GM23338 (cell line): ENCODE data around the gene ANTXR2. TPM values are rescaled to one million over a fixed set of nuclear protein-coding genes. Genes with fewer than 3 reads are reported as not detected.
"Not testable (repeated sequence)": the region's sequence is repeated elsewhere in the genome, so short reads cannot be mapped to it uniquely, and the experiment has no call there.

ENCODE experiments used
- ATAC-seq: fragments of 200-7000 bp; cut with Tn5 transposase; 3 replicates; pipeline ENCODE4 v1.9.1; 2020
- DNase-seq: peaks from one replicate; pipeline ENCODE4 v3.0.0-alpha.2; 2015; ENCODE audit warnings: low spot score
- H2AFZ ChIP-seq: fragments of 200-600 bp; sonication (generic); 2 replicates; pipeline ENCODE4 v1.8.0; 2016; ENCODE audit warnings: antibody characterized with exemption, mild to moderate bottlenecking, moderate library complexity
- H3F3A ChIP-seq: fragments of 200-600 bp; sonication (generic); replicated peaks from 2 replicates; pipeline ENCODE4 v1.8.0; 2017; ENCODE audit warnings: antibody characterized with exemption, mixed run types, low read depth
- H3K27ac ChIP-seq: fragments of 200-600 bp; sonication (generic); 2 replicates; pipeline ENCODE4 v1.6.1; 2016; ENCODE audit warnings: low read depth
- H3K27me3 ChIP-seq: fragments of 200-600 bp; sonication (generic); 2 replicates; pipeline ENCODE4 v1.8.0; 2016; ENCODE audit warnings: mild to moderate bottlenecking, mixed run types, moderate library complexity; ENCODE audit not compliant: insufficient read depth
- H3K36me3 ChIP-seq: fragments of 200-600 bp; sonication (generic); 2 replicates; pipeline ENCODE4 v1.8.0; 2016; ENCODE audit warnings: mild to moderate bottlenecking; ENCODE audit not compliant: insufficient read depth
- H3K4me1 ChIP-seq: fragments of 200-600 bp; sonication (generic); 2 replicates; pipeline ENCODE4 v1.8.0; 2016; ENCODE audit warnings: mild to moderate bottlenecking, moderate library complexity; ENCODE audit not compliant: insufficient read depth
- H3K4me2 ChIP-seq: fragments of 200-600 bp; sonication (generic); 2 replicates; pipeline ENCODE4 v1.7.1; 2017; ENCODE audit warnings: mixed run types
- H3K4me3 ChIP-seq: fragments of 200-600 bp; sonication (generic); 2 replicates; pipeline ENCODE4 v1.6.1; 2016; ENCODE audit warnings: mixed run types
- H3K79me2 ChIP-seq: fragments of 200-600 bp; sonication (generic); replicated peaks from 2 replicates; pipeline ENCODE4 v1.8.0; 2017; ENCODE audit warnings: mild to moderate bottlenecking; ENCODE audit not compliant: insufficient read depth
- H3K9me2 ChIP-seq: fragments of 200-600 bp; sonication (generic); 2 replicates; pipeline ENCODE4 v1.8.0; 2017; ENCODE audit not compliant: insufficient read depth
- H4K20me1 ChIP-seq: fragments of 200-600 bp; sonication (generic); replicated peaks from 2 replicates; pipeline ENCODE4 v1.8.0; 2017; ENCODE audit warnings: mild to moderate bottlenecking; ENCODE audit not compliant: insufficient read depth
- H3K27ac Mint-ChIP-seq: 2 replicates; pipeline ENCODE4 v1.8.0; 2020; ENCODE audit warnings: inconsistent platforms, mild to moderate bottlenecking, moderate library complexity, mixed read lengths
- H3K27me3 Mint-ChIP-seq: 3 replicates; pipeline ENCODE4 v1.8.0; 2022; ENCODE audit warnings: low read depth, mild to moderate bottlenecking, moderate library complexity, mixed read lengths, inconsistent platforms; ENCODE audit not compliant: insufficient read depth, poor library complexity
- H3K36me3 Mint-ChIP-seq: 3 replicates; pipeline ENCODE4 v1.8.0; 2021; ENCODE audit warnings: low read depth, mild to moderate bottlenecking, inconsistent platforms, moderate library complexity, mixed read lengths
- H3K4me1 Mint-ChIP-seq: 3 replicates; pipeline ENCODE4 v1.8.0; 2020; ENCODE audit warnings: mild to moderate bottlenecking, inconsistent platforms, mixed read lengths
- H3K4me3 Mint-ChIP-seq: 3 replicates; pipeline ENCODE4 v1.8.0; 2021; ENCODE audit warnings: moderate library complexity, mild to moderate bottlenecking, inconsistent platforms, mixed read lengths
- H3K9me3 Mint-ChIP-seq: 3 replicates; pipeline ENCODE4 v1.8.0; 2020; ENCODE audit warnings: moderate library complexity, mild to moderate bottlenecking, inconsistent platforms, mixed read lengths
- EZH2 ChIP-seq: fragments of 200-600 bp; sonication (generic); IDR thresholded peaks from one replicate; pipeline ENCODE4 v1.8.0; 2017; ENCODE audit warnings: antibody characterized with exemption, mild to moderate bottlenecking, low read depth; ENCODE audit not compliant: unreplicated experiment
- EZH2phosphoT487 ChIP-seq: fragments of 200-600 bp; sonication (generic); IDR thresholded peaks from one replicate; pipeline ENCODE4 v1.8.1; 2018; ENCODE audit warnings: antibody characterized with exemption; ENCODE audit not compliant: unreplicated experiment
- polyA plus RNA-seq: library from polyadenylated mRNA; unstranded; fragments of >200 nt; fragmentation: Nextera tagmentation; extraction: Ambion mirVana; gene quantifications from 2 replicates; pipeline ENCODE4 v1.2.1, GENCODE V29; 2016
- total RNA-seq: library from RNA; depleted of rRNA; stranded (reverse); fragments of >200 nt; shearing (Covaris generic); gene quantifications from 2 replicates; pipeline ENCODE4 v1.2.3, GENCODE V29; 2014
- TF ChIP-seq, protein P1 (sequence below), 2 experiments: fragments of 200-600 bp in 1 of 2; sonication (generic) in 1 of 2; conservative IDR thresholded peaks; 2 replicates each; pipeline versions ENCODE4 v1.5.1 to v1.6.1; 2016 to 2017; ENCODE audit warnings: antibody characterized with exemption in 2 of 2, low read depth in 2 of 2, mild to moderate bottlenecking in 2 of 2, moderate library complexity in 1 of 2
- TF ChIP-seq, protein P2 (sequence below): IDR thresholded peaks from one replicate; pipeline ENCODE4 v1.6.1; 2018; ENCODE audit warnings: antibody characterized with exemption; ENCODE audit not compliant: unreplicated experiment

ANTXR2 gene
- total and polyA plus RNA-seq, 2 experiments from 2014 or later = 2.0 to 5.3 TPM

DNA sequence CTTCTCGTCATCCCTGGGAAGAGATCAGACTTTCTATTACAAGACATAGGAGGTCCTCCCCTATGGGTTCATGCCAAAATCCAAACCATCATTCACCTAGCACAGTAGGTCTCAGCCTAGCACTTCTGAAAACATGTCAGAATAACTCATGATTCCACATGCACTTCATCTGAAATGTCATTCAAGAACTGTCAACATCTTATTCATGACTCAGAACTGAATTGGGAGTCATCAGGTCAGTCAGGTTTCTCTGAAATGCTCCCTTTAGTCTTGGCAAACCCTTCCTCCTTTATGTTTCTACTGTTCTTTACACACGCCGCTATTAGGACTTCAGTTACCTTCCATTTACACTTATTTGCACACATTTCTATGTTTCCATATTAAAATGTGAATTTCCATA is 67.2 kb downstream of the ANTXR2 start (continued):
- TF ChIP-seq, protein P1, sequence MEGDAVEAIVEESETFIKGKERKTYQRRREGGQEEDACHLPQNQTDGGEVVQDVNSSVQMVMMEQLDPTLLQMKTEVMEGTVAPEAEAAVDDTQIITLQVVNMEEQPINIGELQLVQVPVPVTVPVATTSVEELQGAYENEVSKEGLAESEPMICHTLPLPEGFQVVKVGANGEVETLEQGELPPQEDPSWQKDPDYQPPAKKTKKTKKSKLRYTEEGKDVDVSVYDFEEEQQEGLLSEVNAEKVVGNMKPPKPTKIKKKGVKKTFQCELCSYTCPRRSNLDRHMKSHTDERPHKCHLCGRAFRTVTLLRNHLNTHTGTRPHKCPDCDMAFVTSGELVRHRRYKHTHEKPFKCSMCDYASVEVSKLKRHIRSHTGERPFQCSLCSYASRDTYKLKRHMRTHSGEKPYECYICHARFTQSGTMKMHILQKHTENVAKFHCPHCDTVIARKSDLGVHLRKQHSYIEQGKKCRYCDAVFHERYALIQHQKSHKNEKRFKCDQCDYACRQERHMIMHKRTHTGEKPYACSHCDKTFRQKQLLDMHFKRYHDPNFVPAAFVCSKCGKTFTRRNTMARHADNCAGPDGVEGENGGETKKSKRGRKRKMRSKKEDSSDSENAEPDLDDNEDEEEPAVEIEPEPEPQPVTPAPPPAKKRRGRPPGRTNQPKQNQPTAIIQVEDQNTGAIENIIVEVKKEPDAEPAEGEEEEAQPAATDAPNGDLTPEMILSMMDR (conservative IDR thresholded peaks at IDR 0.05; ENCODE audit: low read depth in 2 of 2) = no peak
- TF ChIP-seq, protein P2, sequence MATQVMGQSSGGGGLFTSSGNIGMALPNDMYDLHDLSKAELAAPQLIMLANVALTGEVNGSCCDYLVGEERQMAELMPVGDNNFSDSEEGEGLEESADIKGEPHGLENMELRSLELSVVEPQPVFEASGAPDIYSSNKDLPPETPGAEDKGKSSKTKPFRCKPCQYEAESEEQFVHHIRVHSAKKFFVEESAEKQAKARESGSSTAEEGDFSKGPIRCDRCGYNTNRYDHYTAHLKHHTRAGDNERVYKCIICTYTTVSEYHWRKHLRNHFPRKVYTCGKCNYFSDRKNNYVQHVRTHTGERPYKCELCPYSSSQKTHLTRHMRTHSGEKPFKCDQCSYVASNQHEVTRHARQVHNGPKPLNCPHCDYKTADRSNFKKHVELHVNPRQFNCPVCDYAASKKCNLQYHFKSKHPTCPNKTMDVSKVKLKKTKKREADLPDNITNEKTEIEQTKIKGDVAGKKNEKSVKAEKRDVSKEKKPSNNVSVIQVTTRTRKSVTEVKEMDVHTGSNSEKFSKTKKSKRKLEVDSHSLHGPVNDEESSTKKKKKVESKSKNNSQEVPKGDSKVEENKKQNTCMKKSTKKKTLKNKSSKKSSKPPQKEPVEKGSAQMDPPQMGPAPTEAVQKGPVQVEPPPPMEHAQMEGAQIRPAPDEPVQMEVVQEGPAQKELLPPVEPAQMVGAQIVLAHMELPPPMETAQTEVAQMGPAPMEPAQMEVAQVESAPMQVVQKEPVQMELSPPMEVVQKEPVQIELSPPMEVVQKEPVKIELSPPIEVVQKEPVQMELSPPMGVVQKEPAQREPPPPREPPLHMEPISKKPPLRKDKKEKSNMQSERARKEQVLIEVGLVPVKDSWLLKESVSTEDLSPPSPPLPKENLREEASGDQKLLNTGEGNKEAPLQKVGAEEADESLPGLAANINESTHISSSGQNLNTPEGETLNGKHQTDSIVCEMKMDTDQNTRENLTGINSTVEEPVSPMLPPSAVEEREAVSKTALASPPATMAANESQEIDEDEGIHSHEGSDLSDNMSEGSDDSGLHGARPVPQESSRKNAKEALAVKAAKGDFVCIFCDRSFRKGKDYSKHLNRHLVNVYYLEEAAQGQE = no peak

DNA sequence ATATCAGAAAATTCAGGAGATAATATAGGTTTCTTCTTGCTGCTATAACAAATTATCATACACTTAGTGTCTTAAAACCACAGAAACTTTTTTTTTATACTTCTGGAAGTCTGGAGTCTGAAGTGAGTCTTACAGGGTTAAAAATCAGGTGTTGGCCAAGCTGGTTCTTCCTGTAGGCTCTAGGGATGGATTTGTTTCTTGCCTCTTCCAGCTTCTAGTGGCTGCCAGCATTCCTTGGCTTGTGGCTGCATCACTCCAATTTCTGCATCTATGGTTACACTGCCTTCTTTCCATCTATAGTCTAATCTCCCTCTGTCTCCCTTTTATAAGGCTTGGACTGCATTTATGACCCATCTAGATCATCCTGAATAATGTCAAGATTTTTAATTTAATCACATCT is 68.7 kb downstream of the ANTXR2 start:
- H3K27me3 ChIP-seq = no peaks in the 10 kb centered on the region
- peaks cover 11% of the 10 kb centered on the region; the same call in 2 of the 3 replicates for H3K36me3 Mint-ChIP-seq

DNA sequence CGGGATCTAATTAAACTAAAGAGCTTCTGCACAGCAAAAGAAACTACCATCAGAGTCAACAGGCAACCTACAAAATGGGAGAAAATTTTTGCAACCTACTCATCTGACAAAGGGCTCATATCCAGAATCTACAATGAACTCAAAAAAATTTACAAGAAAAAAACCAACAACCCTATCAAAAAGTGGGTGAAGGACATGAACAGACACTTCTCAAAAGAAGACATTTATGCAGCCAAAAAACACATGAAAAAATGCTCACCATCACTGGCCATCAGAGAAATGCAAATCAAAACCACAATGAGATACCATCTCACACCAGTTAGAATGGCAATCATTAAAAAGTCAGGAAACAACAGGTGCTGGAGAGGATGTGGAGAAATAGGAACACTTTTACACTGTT is 70.5 kb downstream of the ANTXR2 start:
- H3K9me2 ChIP-seq, H3K27me3 ChIP-seq, DNase-seq, H3K4me1 ChIP-seq, H3K27ac ChIP-seq, ATAC-seq, H3K4me1 Mint-ChIP-seq, H3K36me3 ChIP-seq, H3K79me2 ChIP-seq, H3K4me3 Mint-ChIP-seq, H3K9me3 Mint-ChIP-seq, H4K20me1 ChIP-seq, H2AFZ ChIP-seq, H3K27me3 Mint-ChIP-seq, H3K4me2 ChIP-seq, H3F3A ChIP-seq, H3K4me3 ChIP-seq, H3K27ac Mint-ChIP-seq: not testable (repeated sequence)
- H3K36me3 Mint-ChIP-seq = peaks cover 11% of the 10 kb centered on the region; the same call in 2 of the 3 replicates

More for the DNA sequence above, 68.7 kb downstream of the ANTXR2 start:
- no peak overlapping the region for H2AFZ ChIP-seq
- H3F3A ChIP-seq = no peaks in the 10 kb centered on the region
- H3K27ac ChIP-seq = no peak overlapping the region
- H3K27me3 Mint-ChIP-seq = no peaks in the 10 kb centered on the region
- H3K79me2 ChIP-seq = no peaks in the 10 kb centered on the region
- H3K9me2 ChIP-seq = no peaks in the 10 kb centered on the region
- no peak overlapping the region for H3K4me3 ChIP-seq
- no peaks in the 10 kb centered on the region for H3K4me1 Mint-ChIP-seq
- H3K36me3 ChIP-seq = 0 out of 2 replicates have a peak, but pooled peaks cover 4% of the 10 kb centered on the region
- peaks cover 7% of the 10 kb centered on the region for H3K9me3 Mint-ChIP-seq
- DNase-seq (no peak), ATAC-seq (no peak)
- TF ChIP-seq EZH2phosphoT487 (no peak), EZH2 (no peak)
- no peak overlapping the region for H3K4me3 Mint-ChIP-seq
- no peak overlapping the region for H3K27ac Mint-ChIP-seq
- no peaks in the 10 kb centered on the region for H4K20me1 ChIP-seq
- H3K4me1 ChIP-seq = no peaks in the 10 kb centered on the region
- no peak overlapping the region for H3K4me2 ChIP-seq

DNA sequence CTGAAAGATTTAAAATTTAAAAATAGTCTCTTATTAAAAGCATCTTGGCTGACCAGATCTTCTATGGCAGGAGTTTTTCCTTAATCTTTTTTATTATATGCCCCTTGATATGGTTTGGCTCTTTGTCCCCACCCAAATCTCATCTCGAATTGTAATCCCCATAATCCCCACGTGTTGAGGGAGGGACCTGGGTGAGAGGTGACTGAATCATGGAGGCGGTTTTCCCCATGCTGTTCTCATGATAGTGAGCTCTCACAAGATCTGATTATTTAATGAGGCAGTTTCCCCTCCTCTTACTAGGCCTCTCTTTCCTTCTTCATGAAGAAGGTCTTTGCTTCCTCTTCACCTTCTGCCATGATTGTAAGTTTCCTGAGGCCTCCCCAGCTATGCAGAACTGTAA is 74.0 kb downstream of the ANTXR2 start:
- not testable (repeated sequence) for H3K27ac ChIP-seq, H4K20me1 ChIP-seq, H3K4me1 ChIP-seq, ATAC-seq, H3F3A ChIP-seq, H3K27me3 ChIP-seq, H3K27me3 Mint-ChIP-seq, H3K27ac Mint-ChIP-seq, H3K9me2 ChIP-seq, H2AFZ ChIP-seq, H3K9me3 Mint-ChIP-seq, H3K36me3 Mint-ChIP-seq, H3K4me2 ChIP-seq, H3K4me1 Mint-ChIP-seq, H3K4me3 ChIP-seq, H3K79me2 ChIP-seq, H3K36me3 ChIP-seq, DNase-seq, H3K4me3 Mint-ChIP-seq
